ENCODE data around the gene CANT1. TPM values are rescaled to one million over a fixed set of nuclear protein-coding genes. Genes with fewer than 3 reads are reported as not detected.

The CANT1 gene
- total and polyA plus RNA-seq, 2 of the 13 experiments (the other 11 are each of a cell fraction or from before 2014, with no cell fraction given), result 34.1 to 42.1 TPM

DNA sequence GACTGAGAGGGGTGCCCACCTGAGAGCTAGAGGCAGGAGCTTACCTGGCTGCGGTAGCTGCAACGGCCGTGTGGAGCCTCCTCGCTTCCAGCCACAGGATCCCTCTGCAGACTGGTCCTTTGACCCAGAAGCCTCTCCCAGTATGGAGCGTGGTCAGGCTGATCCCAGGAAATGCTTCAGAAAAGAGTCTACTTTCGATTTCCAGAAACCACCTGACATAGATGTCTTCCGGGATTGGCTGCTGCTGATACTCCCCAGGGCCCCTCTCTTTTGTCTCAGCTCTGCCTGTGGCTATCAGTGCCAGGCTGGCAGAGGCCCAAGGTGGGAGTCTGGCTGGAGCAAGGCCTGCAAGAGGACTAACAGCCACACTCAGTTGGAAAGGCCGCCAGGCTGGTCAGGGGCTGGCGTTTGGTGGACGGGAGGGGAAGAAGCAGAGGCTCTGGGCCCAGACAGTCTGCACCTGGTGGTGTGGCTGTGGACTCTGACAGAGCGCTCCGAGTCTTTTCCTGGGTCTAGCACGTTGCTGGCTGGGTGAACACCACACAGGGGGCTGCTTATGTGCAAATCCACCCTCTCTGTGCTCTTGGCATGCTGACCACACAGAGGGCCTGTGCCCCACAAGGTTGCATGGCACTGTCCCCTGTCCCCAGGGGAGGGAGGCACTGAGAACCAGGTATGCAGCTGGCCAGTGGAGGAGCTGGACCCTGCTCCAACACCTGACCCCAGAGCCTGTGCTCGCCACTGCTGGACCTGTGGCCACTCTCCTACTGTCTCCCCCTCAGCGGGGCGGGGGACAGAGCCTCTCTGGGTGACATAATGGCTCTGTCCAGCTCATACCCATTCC lies 29.6 kb downstream of the CANT1 start, which contains the start of gene LGALS3BP (continued):
- no peak for TF ChIP-seq ZBTB14 (CRISPR knock-in tag; IDR thresholded peaks at IDR 0.05)
- no peak for TF ChIP-seq RCOR2 (CRISPR knock-in tag; IDR thresholded peaks at IDR 0.05)
- TF ChIP-seq, protein P1, sequence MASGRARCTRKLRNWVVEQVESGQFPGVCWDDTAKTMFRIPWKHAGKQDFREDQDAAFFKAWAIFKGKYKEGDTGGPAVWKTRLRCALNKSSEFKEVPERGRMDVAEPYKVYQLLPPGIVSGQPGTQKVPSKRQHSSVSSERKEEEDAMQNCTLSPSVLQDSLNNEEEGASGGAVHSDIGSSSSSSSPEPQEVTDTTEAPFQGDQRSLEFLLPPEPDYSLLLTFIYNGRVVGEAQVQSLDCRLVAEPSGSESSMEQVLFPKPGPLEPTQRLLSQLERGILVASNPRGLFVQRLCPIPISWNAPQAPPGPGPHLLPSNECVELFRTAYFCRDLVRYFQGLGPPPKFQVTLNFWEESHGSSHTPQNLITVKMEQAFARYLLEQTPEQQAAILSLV (CRISPR knock-in tag; IDR thresholded peaks at IDR 0.05; ENCODE audit: borderline replicate concordance), result peak; percentile 29; the same call in 1 of the 2 replicates
- TF ChIP-seq KAT2B (IDR thresholded peaks at IDR 0.05; ENCODE audit: borderline replicate concordance, low read depth, low read length), result no peak
- TF ChIP-seq SP5 (CRISPR knock-in tag; IDR thresholded peaks at IDR 0.05; ENCODE audit: borderline replicate concordance, low read depth), result no peak; the same call in 1 of the 2 replicates
- no peak for TF ChIP-seq ZNF496 (CRISPR knock-in tag; IDR thresholded peaks at IDR 0.05; ENCODE audit: insufficient replicate concordance)
- peak; percentile 35 for TF ChIP-seq SOX13 (IDR thresholded peaks at IDR 0.05)
- peak in 1 of 2 experiments; percentile 78; a peak in 2 of 4 replicates for TF ChIP-seq SOX13 (CRISPR knock-in tag; conservative IDR thresholded peaks at IDR 0.05 in 1 of 2, IDR thresholded peaks at IDR 0.05 in 1 of 2)
- no peak; the same call in 1 of the 2 replicates for TF ChIP-seq ZFP90 (CRISPR knock-in tag; IDR thresholded peaks at IDR 0.05; ENCODE audit: borderline replicate concordance)
- 0 out of 2 replicates have a peak, but pooled peaks have one; percentile 24 for TF ChIP-seq TP53 (CRISPR knock-in tag; conservative IDR thresholded peaks at IDR 0.05)
- peak; percentile 71 for TF ChIP-seq ZNF547 (CRISPR knock-in tag; IDR thresholded peaks at IDR 0.05)
- TF ChIP-seq MBNL3 (CRISPR knock-in tag; conservative IDR thresholded peaks at IDR 0.05), result no peak
- no peak; the same call in 1 of the 2 replicates for TF ChIP-seq RAD51 (IDR thresholded peaks at IDR 0.05; ENCODE audit: borderline replicate concordance)
- peak; percentile 30; the same call in 1 of the 2 replicates for TF ChIP-seq FLYWCH1 (CRISPR knock-in tag; IDR thresholded peaks at IDR 0.05)
- TF ChIP-seq ZFP41 (CRISPR knock-in tag; IDR thresholded peaks at IDR 0.05; ENCODE audit: borderline replicate concordance), result peak; percentile 20; the same call in 1 of the 2 replicates
- TF ChIP-seq MEF2D (CRISPR knock-in tag; IDR thresholded peaks at IDR 0.05), result no peak
- TF ChIP-seq ZSCAN22 (CRISPR knock-in tag; IDR thresholded peaks at IDR 0.05), result no peak
- no peak for TF ChIP-seq RARA (CRISPR knock-in tag; IDR thresholded peaks at IDR 0.05)
- TF ChIP-seq HIVEP1 (CRISPR knock-in tag; IDR thresholded peaks at IDR 0.05), result no peak
- peak; percentile 86 for TF ChIP-seq BORCS8-MEF2B (CRISPR knock-in tag; IDR thresholded peaks at IDR 0.05)
- TF ChIP-seq CBX5 (CRISPR knock-in tag; IDR thresholded peaks at IDR 0.05; ENCODE audit: borderline replicate concordance), result peak; percentile 69; the same call in 1 of the 2 replicates
- TF ChIP-seq, protein P2, sequence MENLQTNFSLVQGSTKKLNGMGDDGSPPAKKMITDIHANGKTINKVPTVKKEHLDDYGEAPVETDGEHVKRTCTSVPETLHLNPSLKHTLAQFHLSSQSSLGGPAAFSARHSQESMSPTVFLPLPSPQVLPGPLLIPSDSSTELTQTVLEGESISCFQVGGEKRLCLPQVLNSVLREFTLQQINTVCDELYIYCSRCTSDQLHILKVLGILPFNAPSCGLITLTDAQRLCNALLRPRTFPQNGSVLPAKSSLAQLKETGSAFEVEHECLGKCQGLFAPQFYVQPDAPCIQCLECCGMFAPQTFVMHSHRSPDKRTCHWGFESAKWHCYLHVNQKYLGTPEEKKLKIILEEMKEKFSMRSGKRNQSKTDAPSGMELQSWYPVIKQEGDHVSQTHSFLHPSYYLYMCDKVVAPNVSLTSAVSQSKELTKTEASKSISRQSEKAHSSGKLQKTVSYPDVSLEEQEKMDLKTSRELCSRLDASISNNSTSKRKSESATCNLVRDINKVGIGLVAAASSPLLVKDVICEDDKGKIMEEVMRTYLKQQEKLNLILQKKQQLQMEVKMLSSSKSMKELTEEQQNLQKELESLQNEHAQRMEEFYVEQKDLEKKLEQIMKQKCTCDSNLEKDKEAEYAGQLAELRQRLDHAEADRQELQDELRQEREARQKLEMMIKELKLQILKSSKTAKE (CRISPR knock-in tag; IDR thresholded peaks at IDR 0.05; ENCODE audit: borderline replicate concordance), result peak; percentile 28; the same call in 1 of the 2 replicates
- TF ChIP-seq ZNF207 (IDR thresholded peaks at IDR 0.05; ENCODE audit: borderline replicate concordance), result no peak
- peak; percentile 68 for TF ChIP-seq ZEB1 (IDR thresholded peaks at IDR 0.05; ENCODE audit: insufficient replicate concordance, low read depth)
- TF ChIP-seq MAX (IDR thresholded peaks at IDR 0.05), result peak; percentile 74; the same call in 1 of the 2 replicates
- TF ChIP-seq PHF5A (CRISPR knock-in tag; IDR thresholded peaks at IDR 0.05; ENCODE audit: low read depth, unreplicated experiment), result peak; percentile 63
